Measurements from ENCODE around the gene SIM1. TPM values are rescaled to one million over a fixed set of nuclear protein-coding genes. Genes with fewer than 3 reads are reported as not detected.
"Not testable (repeated sequence)": the region's sequence is repeated elsewhere in the genome, so short reads cannot be mapped to it uniquely, and the experiment has no call there.

The SIM1 gene
- polyA plus RNA-seq, 1 donor = 3.9 TPM

DNA sequence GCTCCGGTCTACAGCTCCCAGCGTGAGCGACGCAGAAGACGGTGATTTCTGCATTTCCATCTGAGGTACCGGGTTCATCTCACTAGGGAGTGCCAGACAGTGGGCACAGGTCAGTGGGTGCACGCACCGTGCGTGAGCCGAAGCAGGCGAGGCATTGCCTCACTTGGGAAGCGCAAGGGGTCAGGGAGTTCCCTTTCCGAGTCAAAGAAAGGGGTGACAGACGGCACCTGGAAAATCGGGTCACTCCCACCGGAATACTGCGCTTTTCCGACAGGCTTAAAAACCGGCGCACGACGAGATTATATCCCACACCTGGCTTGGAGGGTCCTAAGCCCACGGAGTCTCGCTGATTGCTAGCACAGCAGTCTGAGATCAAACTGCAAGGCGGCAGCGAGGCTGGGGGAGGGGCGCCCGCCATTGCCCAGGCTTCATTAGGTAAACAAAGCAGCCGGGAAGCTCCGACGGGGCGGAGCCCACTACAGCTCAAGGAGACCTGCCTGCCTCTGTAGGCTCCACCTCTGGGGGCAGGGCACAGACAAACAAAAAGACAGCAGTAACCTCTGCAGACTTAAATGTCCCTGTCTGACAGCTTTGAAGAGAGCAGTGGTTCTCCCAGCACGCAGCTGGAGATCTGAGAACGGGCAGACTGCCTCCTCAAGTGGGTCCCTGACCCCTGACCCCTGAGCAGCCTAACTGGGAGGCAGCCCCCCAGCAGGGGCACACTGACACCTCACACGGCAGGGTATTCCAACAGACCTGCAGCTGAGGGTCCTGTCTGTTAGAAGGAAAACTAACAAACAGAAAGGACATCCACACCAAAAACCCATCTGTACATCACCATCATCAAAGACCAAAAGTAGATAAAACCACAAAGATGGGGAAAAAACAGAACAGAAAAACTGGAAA lies 109.7 kb downstream of the SIM1 start:
- not testable (repeated sequence) for DNase-seq (ENCODE audit: low read depth)

DNA sequence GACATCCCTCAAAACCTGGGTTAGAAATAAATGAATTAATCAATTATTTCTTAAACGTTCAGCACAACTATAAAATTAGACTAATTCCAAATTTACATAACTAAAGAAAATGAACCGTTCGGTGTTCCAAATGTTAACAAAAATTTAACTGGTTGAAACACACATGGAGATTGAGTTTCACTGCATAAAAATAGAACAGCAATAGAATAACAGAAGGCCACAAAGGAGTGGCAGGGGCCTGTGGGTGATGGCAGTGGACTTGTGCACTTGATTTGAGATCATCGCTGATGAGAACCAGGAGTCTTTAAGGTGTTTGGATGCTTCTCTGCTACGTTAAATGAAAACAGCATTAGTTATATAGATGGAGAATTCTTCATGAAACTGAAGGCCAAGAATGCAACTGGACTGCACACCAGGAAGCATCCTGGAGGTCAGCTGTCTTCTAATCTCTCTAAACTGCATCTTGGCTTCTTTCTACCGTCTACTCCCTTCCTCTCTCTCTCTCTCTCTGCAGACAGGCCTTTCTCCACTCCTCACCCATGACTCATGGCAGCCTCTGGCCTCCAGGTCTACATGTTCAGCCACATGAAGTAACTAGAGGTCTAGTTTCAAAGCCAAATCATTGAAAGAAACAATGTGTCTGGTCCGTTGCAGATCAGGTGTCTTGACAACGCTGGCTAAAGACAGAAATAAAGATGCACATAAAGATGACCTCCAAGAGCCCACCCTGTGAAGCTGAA lies 111.3 kb downstream of the SIM1 start:
- DNase-seq (ENCODE audit: low read depth) = no peak

DNA sequence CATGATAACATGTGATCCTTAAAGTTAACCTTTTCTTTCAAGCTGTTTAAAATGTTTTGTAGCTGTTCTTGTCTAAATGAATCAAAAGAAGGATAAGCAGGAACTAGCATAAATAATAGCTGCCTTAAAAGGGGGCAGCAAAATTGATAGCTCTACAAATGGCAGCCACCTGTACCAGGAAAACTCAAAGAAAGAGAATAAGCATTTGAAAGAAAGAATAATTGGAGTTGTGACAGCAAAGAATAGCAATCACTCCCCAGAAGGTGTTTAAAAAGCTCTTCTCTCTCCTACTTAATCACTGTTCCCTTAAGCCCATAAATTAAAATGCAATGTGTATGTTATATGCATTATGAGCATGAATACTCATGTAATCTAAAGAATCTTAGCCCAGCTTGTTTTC lies 114.6 kb downstream of the SIM1 start:
- no peak for DNase-seq (ENCODE audit: low read depth)

DNA sequence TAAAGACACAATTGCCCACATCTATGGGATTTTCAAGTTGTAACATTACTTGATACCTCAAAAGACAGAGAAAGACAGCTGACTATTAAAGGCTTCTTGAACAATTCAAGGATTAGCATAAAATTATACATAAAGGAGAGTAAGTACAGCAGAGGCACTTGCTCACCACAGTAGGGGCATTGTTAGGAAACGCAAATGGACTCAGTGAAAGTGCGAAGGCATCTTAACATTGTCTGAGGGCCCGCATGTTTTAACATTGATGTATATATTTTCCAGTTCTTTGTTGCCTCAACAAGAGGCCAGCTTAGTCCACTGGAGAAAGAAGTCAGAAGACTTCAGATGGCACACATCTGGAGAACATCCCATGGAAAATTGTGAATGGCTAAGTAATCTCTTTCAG lies 115.4 kb downstream of the SIM1 start:
- DNase-seq (ENCODE audit: low read depth) = no peak

DNA sequence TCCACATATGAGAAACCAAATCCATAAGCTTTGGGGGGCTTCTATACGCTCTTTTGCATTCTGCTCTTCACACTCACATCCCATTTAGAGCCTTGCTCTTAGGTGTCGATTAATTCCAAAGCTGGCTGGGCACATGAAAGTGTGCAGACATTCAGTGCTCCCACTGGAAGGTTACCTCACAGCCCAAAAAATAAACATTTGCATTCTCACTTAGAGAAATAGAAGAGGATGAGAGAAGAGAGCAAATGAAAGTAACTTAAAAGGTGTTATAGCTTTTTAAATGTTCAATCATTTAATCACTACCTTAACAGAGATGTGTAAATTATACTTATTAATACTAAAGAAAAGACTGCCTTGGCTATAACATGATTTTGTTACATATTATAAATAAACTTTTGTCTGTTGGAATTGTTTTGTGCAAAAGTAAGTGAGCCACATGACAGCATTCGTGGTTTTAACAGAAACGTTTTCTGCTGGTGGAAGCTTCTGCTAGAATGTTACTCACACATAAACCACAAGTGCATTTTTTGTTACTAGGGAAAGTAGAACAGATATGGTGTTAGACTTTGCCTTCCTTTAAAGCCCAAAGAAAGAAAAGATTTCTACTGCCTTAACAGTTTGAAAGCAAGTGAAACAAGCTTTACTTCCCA lies 116.7 kb downstream of the SIM1 start:
- DNase-seq (ENCODE audit: low read depth) = no peak

DNA sequence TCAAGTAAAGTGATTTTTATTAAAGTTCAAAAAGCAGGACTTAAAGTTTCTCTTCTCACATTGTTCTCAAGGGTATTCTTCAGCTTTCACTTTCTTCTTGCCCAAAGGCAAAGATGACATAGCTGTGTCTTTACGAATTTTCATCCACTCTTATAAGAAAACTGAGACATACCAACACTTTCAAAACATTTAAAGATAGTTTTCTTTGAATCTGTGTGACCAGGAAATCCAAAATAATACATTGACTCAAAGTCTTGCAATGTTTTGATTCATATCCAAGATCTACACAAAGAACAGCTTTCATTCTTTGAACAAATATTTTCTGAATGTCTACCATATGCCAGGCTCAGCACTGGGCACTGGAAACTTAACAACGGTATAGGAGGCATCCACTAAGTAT lies 117.9 kb downstream of the SIM1 start:
- no peak for DNase-seq (ENCODE audit: low read depth)

DNA sequence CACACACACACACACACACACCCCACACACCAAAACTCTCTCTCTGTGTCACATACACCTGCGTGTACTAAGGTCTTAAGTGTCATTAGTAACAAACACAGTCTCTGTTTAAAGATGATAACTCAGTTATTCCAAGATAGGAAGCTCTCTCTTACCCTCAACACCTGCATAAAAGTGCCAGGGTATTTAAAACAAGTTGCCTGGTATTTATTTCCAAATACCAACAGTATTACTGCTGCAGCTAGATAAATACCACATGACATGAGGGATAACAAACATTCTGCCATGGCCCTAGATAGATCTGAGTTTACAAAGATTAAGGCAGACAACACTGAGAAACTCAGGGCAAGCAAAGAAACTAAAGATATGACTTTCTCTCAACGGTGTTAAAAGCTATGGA lies 118.5 kb downstream of the SIM1 start:
- DNase-seq (ENCODE audit: low read depth) = no peak

DNA sequence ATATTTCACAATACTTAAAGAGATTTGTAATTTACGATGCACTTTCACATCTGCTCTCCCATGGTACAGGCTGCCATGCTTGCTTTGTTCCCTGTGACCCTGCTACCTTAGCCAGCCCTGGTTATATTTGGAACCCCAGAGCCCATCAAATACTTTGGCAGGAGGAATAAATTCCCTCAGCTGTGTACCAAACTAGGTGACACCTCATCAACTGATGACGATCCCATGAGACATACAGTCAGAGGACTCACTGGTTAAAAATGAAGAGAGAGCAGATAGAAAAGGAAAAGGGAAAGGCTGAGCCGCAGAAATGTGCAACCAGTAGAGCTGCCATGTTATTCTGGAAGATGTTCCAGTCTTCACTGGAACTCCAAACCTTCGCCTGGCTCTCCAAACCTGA lies 120.0 kb downstream of the SIM1 start:
- DNase-seq (ENCODE audit: low read depth) = no peak

DNA sequence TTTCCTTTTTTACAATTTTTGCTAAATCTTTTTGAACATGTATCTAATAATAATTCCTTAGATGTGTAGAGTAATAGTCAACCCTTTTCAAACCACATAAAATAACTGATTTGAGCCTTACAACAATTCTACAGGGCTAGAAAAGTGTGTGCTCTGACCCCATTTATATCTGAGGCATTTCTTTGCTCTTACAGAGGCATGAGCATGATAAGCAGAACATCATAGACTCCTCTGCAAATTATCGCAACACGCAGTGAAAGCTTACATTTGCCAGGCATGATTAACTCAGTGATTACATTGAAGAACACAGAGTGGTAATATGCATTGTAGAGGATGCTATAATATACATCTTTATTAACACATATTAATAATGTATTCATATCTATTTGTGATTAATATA lies 120.4 kb downstream of the SIM1 start:
- no peak for DNase-seq (ENCODE audit: low read depth)

DNA sequence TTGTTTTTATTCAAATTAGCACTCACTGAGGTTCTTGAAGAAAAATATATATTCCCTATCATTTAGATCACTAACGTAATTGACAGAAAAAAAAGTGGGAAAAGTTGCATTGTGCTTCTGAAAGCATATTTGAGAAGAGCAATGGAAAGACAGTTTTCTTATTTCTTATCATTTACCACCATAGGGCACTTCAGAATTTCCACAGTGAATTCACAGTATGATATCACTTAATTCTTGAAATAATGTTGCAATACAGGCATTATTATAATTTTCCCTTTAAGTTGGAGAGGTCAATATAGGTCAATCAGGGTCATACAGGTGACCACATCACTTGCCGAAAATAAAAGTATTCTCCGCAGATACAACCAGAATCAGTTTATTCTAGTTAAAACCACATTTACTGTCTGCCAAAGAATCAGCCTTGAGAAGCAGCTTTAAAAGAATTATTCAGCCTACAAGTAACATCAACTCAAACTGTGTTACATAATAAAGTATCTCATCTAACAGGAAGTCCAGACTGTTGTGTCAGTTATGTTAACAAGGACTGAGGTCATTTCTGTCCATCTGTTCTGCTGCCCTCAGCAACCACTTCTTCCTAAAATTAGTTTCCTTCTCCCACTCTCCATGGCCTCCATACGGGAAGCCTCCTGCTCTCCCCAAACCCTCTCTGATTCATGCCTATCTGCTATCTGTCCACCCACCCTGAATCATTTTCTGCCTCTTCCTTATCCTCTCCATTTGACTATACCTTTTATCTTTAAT lies 121.2 kb downstream of the SIM1 start:
- no peak for DNase-seq (ENCODE audit: low read depth)

DNA sequence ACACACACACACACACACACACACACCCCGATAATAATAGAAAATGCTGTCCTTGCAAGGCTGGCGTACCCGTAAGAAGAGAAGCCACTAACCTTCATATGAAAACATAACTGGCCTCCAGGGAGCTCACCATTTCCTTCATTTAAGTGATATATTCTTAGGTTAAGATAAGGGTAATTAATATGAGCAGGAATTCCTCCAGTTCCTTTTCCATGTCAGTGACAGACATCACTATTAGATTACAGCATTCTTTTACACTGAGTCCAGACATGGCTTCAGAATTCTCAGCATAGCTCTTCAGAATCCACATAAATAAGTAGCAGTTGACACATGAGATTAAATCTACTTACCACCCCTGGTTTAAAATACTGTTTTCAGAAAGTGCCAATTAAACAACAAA lies 121.9 kb downstream of the SIM1 start:
- no peak for DNase-seq (ENCODE audit: low read depth)

DNA sequence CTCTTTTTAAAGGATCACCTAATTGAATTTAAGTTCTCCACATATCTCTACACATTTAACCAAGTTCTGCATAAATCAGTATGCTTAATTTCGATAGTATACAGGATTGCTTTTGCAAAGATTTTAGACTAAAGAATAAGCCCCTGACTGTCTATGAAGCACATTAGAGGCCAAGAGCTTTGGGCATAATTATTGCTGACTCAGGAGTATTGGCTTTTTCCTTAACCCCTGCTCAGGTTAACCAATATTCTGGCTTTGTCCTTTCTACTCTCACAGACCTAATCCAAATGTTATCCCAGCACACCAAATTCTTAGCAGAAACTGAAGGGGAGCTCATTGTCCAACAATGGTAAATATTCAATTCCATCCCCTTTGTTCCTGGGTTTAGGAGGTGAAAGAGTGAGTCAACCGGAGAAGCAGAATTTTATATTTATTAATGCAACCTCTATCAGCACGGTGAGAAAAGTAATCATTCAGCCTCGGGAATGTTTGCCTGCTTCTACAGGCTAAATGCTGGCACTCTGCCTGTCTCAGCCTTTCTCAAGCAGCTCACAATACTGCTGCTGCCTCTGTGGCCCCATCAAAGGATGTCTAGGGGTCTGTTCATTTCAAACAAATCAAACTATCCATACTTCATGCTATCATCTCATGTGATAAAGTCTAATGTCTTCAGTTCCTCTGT lies 125.0 kb downstream of the SIM1 start:
- DNase-seq (ENCODE audit: low read depth) = no peak

DNA sequence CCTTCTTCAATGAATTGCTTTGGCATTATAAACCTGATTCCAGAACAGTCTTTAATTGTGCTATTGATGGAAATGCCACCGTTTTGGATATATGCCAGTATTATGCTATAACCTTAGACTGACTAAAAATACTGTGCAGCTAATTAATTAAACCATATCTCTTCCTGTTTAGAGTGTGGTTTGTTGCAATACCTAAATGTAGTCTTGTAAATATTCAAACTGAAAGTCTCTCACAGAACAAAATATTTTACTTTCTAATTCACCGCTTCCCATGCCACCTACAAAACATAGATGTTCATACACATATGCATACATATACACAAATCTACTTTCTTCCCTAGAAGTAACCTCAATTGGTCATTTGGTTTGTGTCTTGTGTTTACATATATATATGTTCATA lies 126.6 kb downstream of the SIM1 start:
- DNase-seq (ENCODE audit: low read depth) = no peak

DNA sequence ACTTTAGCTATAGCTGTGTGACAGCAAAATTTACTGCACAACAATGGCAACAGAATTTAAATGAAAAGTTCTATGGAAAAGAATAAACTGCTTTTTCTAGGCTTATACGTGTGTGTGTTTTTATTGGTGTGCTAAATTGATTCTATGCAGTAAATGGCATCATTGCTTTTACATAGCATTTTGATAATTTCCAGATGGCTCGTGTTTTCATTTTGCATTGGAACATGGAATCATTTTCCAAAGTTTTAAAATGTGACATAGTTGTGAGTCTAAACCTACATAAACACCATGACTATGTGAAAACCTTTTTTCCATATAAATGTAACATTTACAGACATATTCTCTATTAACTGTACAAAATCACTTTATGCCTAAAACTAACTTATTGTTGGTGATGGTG lies 127.8 kb downstream of the SIM1 start:
- DNase-seq (ENCODE audit: low read depth) = no peak

DNA sequence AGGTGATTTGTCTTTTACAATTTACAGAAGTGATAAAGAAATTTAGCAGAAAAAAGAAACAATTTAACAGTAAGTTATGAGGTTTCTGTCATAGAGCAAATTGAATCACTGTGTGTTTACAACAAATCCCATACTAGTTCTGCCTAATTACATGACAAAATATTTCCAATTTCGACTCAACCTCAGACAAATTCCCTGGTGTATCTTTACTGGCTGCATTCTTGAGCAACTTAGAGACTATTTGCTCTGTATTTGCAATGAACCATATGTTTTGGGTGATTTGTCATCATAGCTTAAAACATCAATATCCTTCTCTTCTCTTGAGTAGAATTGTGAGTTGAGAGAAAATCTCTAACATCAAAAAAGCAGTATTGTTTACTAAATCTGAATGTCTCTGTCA lies 128.7 kb downstream of the SIM1 start:
- DNase-seq (ENCODE audit: low read depth) = peak; percentile 25
